Brain microvascular endothelial cell (primary cell): ENCODE measurements around the gene MKNK1.
A peak's percentile ranks its signal among the peaks of the same experiment; 100 is the strongest.

Source experiments
- DNase-seq: peaks from one replicate; pipeline ENCODE4 v3.0.0-alpha.2; 2020
- H3K27ac ChIP-seq: fragments of 250-450 bp; sonication (Bioruptor Pico); 2 replicates; pipeline ENCODE4 v1.5.1; 2020; ENCODE audit warnings: mild to moderate bottlenecking, moderate library complexity
- H3K27me3 ChIP-seq: fragments of 250-450 bp; sonication (Bioruptor Pico); replicated peaks from 2 replicates; pipeline ENCODE4 v1.5.1; 2020; ENCODE audit warnings: mild to moderate bottlenecking
- H3K36me3 ChIP-seq: fragments of 250-450 bp; sonication (Bioruptor Pico); replicated peaks from 2 replicates; pipeline ENCODE4 v1.5.1; 2020; ENCODE audit warnings: mild to moderate bottlenecking
- H3K4me3 ChIP-seq: 2 replicates; pipeline ENCODE4 v1.5.1; 2011; ENCODE audit warnings: low read depth, mild to moderate bottlenecking, control low read depth, low read length, moderate library complexity
- CTCF ChIP-seq: IDR thresholded peaks from 2 replicates; pipeline ENCODE4 v1.5.1; 2011; ENCODE audit warnings: low read depth, mild to moderate bottlenecking, moderate library complexity, low read length, control low read depth, inconsistent platforms; ENCODE audit errors: missing control alignments
- in situ Hi-C: cut with HindIII; loops from 2 replicates; pipeline ENCODE4 v1.10.0; 2017; ENCODE audit warnings: low sequenced_read_pairs, low pct_ligation_motif_present

Gene MKNK1

GRCh38 chr1:46554597-46555381 lies 49.3 kb downstream of the MKNK1 start:
- no peak overlapping the region for H3K27ac ChIP-seq
- no peak overlapping the region for H3K4me3 ChIP-seq
- in situ Hi-C loops = no loop called here
- DNase-seq = no peak
- H3K27me3 ChIP-seq = no peaks in the 10 kb centered on the region
- H3K36me3 ChIP-seq = no peaks in the 10 kb centered on the region
- no peak for TF ChIP-seq CTCF

GRCh38 chr1:46554236-46554596 lies 49.9 kb downstream of the MKNK1 start:
- TF ChIP-seq CTCF = no peak
- Histone ChIP-seq H3K27me3 (no peaks in the 10 kb centered on the region), H3K27ac (no peak overlapping the region), H3K4me3 (no peak overlapping the region), H3K36me3 (no peaks in the 10 kb centered on the region)
- in situ Hi-C loops = no loop called here
- DNase-seq = no peak

GRCh38 chr1:46553506-46553905 lies 50.6 kb downstream of the MKNK1 start:
- Histone ChIP-seq H3K36me3 (no peaks in the 10 kb centered on the region), H3K4me3 (no peak overlapping the region), H3K27me3 (no peaks in the 10 kb centered on the region), H3K27ac (no peak overlapping the region)
- peak; percentile 20 for TF ChIP-seq CTCF
- no peak for DNase-seq
- in situ Hi-C loops = no loop called here

GRCh38 chr1:46552357-46553237 lies 51.5 kb downstream of the MKNK1 start:
- Histone ChIP-seq H3K27ac (no peak overlapping the region), H3K27me3 (no peaks in the 10 kb centered on the region), H3K36me3 (no peaks in the 10 kb centered on the region), H3K4me3 (no peak overlapping the region)
- in situ Hi-C loops = no loop called here
- no peak for DNase-seq
- no peak for TF ChIP-seq CTCF

- no peak for TF ChIP-seq CTCF
- in situ Hi-C loops = no loop called here
- no peak for DNase-seq
- Histone ChIP-seq H3K27me3 (no peaks in the 10 kb centered on the region), H3K36me3 (no peaks in the 10 kb centered on the region), H3K4me3 (no peak within 1 kb of the TSS), H3K27ac (no peak within 1 kb of the TSS)
Measured at GRCh38 chr1:46551597-46552095, 52.4 kb downstream of the MKNK1 start, which contains the start of gene KNCN. TSS of gene KNCN (minus strand) at chr1:46551647. CDS start at chr1:46551215, 432 bp downstream.
